Trophoblast cell (in vitro differentiated cells and primary cell): Measurements from ENCODE around the gene ZBTB44.
"Not testable (repeated sequence)": the region's sequence is repeated elsewhere in the genome, so short reads cannot be mapped to it uniquely, and the experiment has no call there.

Source experiments
- DNase-seq, 2 donors: peaks; one replicate each; pipeline ENCODE4 v3.0.0-alpha.2; 2016
- H2AFZ ChIP-seq: 2 replicates; pipeline ENCODE4 v1.6.1; 2013; ENCODE audit warnings: low read length, moderate library complexity, mild to moderate bottlenecking; ENCODE audit not compliant: insufficient read depth, poor library complexity
- H2AK5ac ChIP-seq: 2 replicates; pipeline ENCODE4 v1.6.1; 2013; ENCODE audit warnings: mild to moderate bottlenecking, low read length
- H2BK120ac ChIP-seq: 2 replicates; pipeline ENCODE4 v1.6.1; 2013; ENCODE audit warnings: low read length, mild to moderate bottlenecking, moderate library complexity; ENCODE audit not compliant: insufficient read depth, poor library complexity
- H2BK12ac ChIP-seq: 2 replicates; pipeline ENCODE4 v1.6.1; 2013; ENCODE audit warnings: mild to moderate bottlenecking, low read length, moderate library complexity
- H2BK5ac ChIP-seq: 2 replicates; pipeline ENCODE4 v1.6.1; 2013; ENCODE audit warnings: low read length, low read depth, moderate library complexity, mild to moderate bottlenecking; ENCODE audit not compliant: poor library complexity
- H3K14ac ChIP-seq: 2 replicates; pipeline ENCODE4 v1.6.1; 2013; ENCODE audit warnings: mild to moderate bottlenecking, low read length
- H3K18ac ChIP-seq: 2 replicates; pipeline ENCODE4 v1.6.1; 2013; ENCODE audit warnings: mild to moderate bottlenecking, low read length
- H3K23ac ChIP-seq: 2 replicates; pipeline ENCODE4 v1.6.1; 2013; ENCODE audit warnings: low read length
- H3K27ac ChIP-seq: 2 replicates; pipeline ENCODE4 v1.5.1; 2013; ENCODE audit warnings: low read depth, mild to moderate bottlenecking, inconsistent platforms, low read length, moderate library complexity
- H3K27me3 ChIP-seq: 2 replicates; pipeline ENCODE4 v1.6.1; 2013; ENCODE audit warnings: inconsistent platforms, mild to moderate bottlenecking, low read length, moderate library complexity; ENCODE audit not compliant: insufficient read depth
- H3K36me3 ChIP-seq, 2 experiments: 1 replicate in 1 of 2; 2 replicates in 1 of 2; pipeline ENCODE4 v1.6.1; 2013; ENCODE audit warnings: low read length in 2 of 2, mild to moderate bottlenecking in 2 of 2, moderate library complexity in 1 of 2; ENCODE audit not compliant: insufficient read depth in 2 of 2, control insufficient read depth in 1 of 2
- H3K4ac ChIP-seq: 2 replicates; pipeline ENCODE4 v1.6.1; 2013; ENCODE audit warnings: low read depth, mild to moderate bottlenecking, low read length, moderate library complexity
- H3K4me1 ChIP-seq, 2 experiments: 1 replicate in 1 of 2; 2 replicates in 1 of 2; pipeline ENCODE4 v1.6.1; 2013; ENCODE audit warnings: low read length in 2 of 2, mild to moderate bottlenecking in 2 of 2, moderate library complexity in 1 of 2; ENCODE audit not compliant: insufficient read depth in 2 of 2, control insufficient read depth in 1 of 2
- H3K4me2 ChIP-seq: 2 replicates; pipeline ENCODE4 v1.6.1; 2013; ENCODE audit warnings: inconsistent platforms, mild to moderate bottlenecking, low read length, moderate library complexity
- H3K4me3 ChIP-seq: 2 replicates; pipeline ENCODE4 v1.5.1; 2013; ENCODE audit warnings: mild to moderate bottlenecking, low read depth, low read length, inconsistent platforms
- H3K79me1 ChIP-seq: one replicate; pipeline ENCODE4 v1.6.1; 2013; ENCODE audit warnings: low read length
- H3K79me2 ChIP-seq: 2 replicates; pipeline ENCODE4 v1.6.1; 2013; ENCODE audit warnings: low read length, mild to moderate bottlenecking; ENCODE audit not compliant: control insufficient read depth, insufficient read depth, poor library complexity
- H3K9ac ChIP-seq: 2 replicates; pipeline ENCODE4 v1.6.1; 2013; ENCODE audit warnings: mild to moderate bottlenecking, low read length
- H3K9me3 ChIP-seq: 2 replicates; pipeline ENCODE4 v1.6.1; 2013; ENCODE audit warnings: low read depth, mild to moderate bottlenecking, control low read depth, inconsistent platforms, low read length; ENCODE audit not compliant: insufficient read depth
- H4K12ac ChIP-seq: 2 replicates; pipeline ENCODE4 v1.6.1; 2013; ENCODE audit warnings: low read depth, mild to moderate bottlenecking, low read length, moderate library complexity
- H4K8ac ChIP-seq: 2 replicates; pipeline ENCODE4 v1.6.1; 2013; ENCODE audit warnings: low read depth, mild to moderate bottlenecking, low read length, moderate library complexity
- H4K91ac ChIP-seq: one replicate; pipeline ENCODE4 v1.6.1; 2013; ENCODE audit warnings: low read depth, mild to moderate bottlenecking, low read length, moderate library complexity
- WGBS: extraction: QIAGEN DNeasy Blood & Tissue Kit; methylation state at CpG from one replicate; pipeline ENCODE4 v1.1.7; 2013; ENCODE audit warnings: missing lambda C conversion rate; ENCODE audit not compliant: insufficient read length, insufficient coverage; ENCODE audit errors: extremely low coverage; 5-methylcytosine and 5-hydroxymethylcytosine counted together

ZBTB44 gene

DNA sequence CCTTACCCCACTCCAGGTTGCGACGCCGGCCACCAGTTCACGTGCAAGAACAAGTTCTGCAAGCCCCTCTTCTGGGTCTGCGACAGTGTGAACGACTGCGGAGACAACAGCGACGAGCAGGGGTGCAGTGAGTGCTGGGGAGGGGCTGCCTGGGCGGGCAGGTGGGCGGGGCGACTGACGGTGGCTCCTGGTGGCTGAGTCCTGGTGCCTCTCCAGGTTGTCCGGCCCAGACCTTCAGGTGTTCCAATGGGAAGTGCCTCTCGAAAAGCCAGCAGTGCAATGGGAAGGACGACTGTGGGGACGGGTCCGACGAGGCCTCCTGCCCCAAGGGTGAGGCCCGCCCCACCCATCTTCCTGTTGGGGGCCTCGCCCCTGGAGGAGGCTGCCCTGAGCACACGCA is 116.4 kb downstream of the ZBTB44 start:
- WGBS, result no CpG with 5 or more reads among the region's 22 CpGs
- no peak overlapping the region for H3K9ac ChIP-seq
- H3K4ac ChIP-seq, result no peak overlapping the region
- H3K23ac ChIP-seq, result no peak overlapping the region
- no peak overlapping the region for H4K8ac ChIP-seq
- H2BK120ac ChIP-seq, result no peak overlapping the region
- peaks cover 3% of the 10 kb centered on the region for H3K9me3 ChIP-seq
- H4K12ac ChIP-seq, result no peak overlapping the region
- H3K14ac ChIP-seq, result no peak overlapping the region
- no peaks in the 10 kb centered on the region for H3K79me2 ChIP-seq
- H3K4me2 ChIP-seq, result no peak overlapping the region
- no peak overlapping the region for H3K4me3 ChIP-seq
- no peak overlapping the region for H2BK12ac ChIP-seq
- H2AFZ ChIP-seq, result no peak overlapping the region
- H4K91ac ChIP-seq, result no peak overlapping the region
- no peaks in the 10 kb centered on the region for H3K79me1 ChIP-seq
- no peak overlapping the region for H2BK5ac ChIP-seq
- peaks cover 0 to 3% of the 10 kb centered on the region in 2 experiments for H3K36me3 ChIP-seq
- H3K27ac ChIP-seq, result no peak overlapping the region
- H2AK5ac ChIP-seq, result no peak overlapping the region
- DNase-seq, result no peak
- H3K4me1 ChIP-seq, result no peaks in the 10 kb centered on the region
- H3K27me3 ChIP-seq, result no peaks in the 10 kb centered on the region
- H3K18ac ChIP-seq, result no peak overlapping the region

- peaks cover 0 to 3% of the 10 kb centered on the region in 2 experiments for H3K36me3 ChIP-seq
- no peak overlapping the region for H3K23ac ChIP-seq
- no peaks in the 10 kb centered on the region for H3K4me1 ChIP-seq
- H2AFZ ChIP-seq, result no peak overlapping the region
- H2BK120ac ChIP-seq, result no peak overlapping the region
- no peak overlapping the region for H3K18ac ChIP-seq
- no peak overlapping the region for H3K14ac ChIP-seq
- H3K79me1 ChIP-seq, result no peaks in the 10 kb centered on the region
- no peak overlapping the region for H4K8ac ChIP-seq
- H4K91ac ChIP-seq, result no peak overlapping the region
- H3K9ac ChIP-seq, result no peak overlapping the region
- WGBS, result no CpG with 5 or more reads among the region's 27 CpGs
- no peak overlapping the region for H3K4me3 ChIP-seq
- no peak overlapping the region for H3K4me2 ChIP-seq
- no peak overlapping the region for H3K4ac ChIP-seq
- no peak overlapping the region for H2BK12ac ChIP-seq
- H2AK5ac ChIP-seq, result no peak overlapping the region
- no peaks in the 10 kb centered on the region for H3K79me2 ChIP-seq
- H3K27me3 ChIP-seq, result no peaks in the 10 kb centered on the region
- no peak overlapping the region for H4K12ac ChIP-seq
- H2BK5ac ChIP-seq, result no peak overlapping the region
- DNase-seq, result peak; percentile 59 to 63
- no peak overlapping the region for H3K27ac ChIP-seq
- peaks cover 3% of the 10 kb centered on the region for H3K9me3 ChIP-seq
Observed at GRCh38 chr11:130197386-130198035, 117.2 kb downstream of the ZBTB44 start.

GRCh38 chr11:130194241-130195023 is 120.3 kb downstream of the ZBTB44 start:
- no peak overlapping the region for H3K4me2 ChIP-seq
- no CpG with 5 or more reads among the region's 21 CpGs for WGBS
- no peak overlapping the region for H4K8ac ChIP-seq

DNA sequence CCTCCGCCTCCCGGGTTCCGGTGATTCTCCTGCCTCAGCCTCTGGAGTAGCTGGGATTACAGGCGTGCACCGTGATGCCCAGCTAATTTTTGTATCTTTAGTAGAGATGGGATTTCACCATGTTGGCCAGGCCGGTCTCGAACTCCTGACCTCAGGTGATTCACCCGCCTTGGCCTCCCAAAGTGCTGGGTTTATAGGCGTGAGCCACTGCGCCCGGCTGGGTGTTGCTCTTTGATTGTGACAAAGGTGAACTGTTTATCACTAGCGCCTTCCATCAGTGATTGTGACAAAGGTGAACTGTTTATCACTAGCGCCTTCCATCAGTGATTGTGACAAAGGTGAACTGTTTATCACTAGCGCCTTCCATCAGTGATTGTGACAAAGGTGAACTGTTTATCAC is 121.2 kb downstream of the ZBTB44 start:
- not testable (repeated sequence) for H3K36me3 ChIP-seq, H3K4me2 ChIP-seq, H3K18ac ChIP-seq, H4K12ac ChIP-seq, H4K91ac ChIP-seq, H3K4ac ChIP-seq, H3K14ac ChIP-seq, H3K4me3 ChIP-seq, H3K9me3 ChIP-seq, DNase-seq, H3K27me3 ChIP-seq, H2BK12ac ChIP-seq, H2BK5ac ChIP-seq, H3K79me1 ChIP-seq, H3K79me2 ChIP-seq, H3K23ac ChIP-seq, H3K27ac ChIP-seq, H2BK120ac ChIP-seq, H4K8ac ChIP-seq, H2AFZ ChIP-seq, H2AK5ac ChIP-seq, H3K9ac ChIP-seq, H3K4me1 ChIP-seq
- WGBS, result no CpG with 5 or more reads among the region's 14 CpGs

More at GRCh38 chr11:130194241-130195023, 120.3 kb downstream of the ZBTB44 start:
- no peak overlapping the region for H3K14ac ChIP-seq
- no peak overlapping the region for H2AK5ac ChIP-seq
- no peak overlapping the region for H4K12ac ChIP-seq
- H2AFZ ChIP-seq, result no peak overlapping the region
- H3K4me1 ChIP-seq, result no peaks in the 10 kb centered on the region
- no peaks in the 10 kb centered on the region for H3K79me2 ChIP-seq
- no peak overlapping the region for H2BK12ac ChIP-seq
- H3K4ac ChIP-seq, result no peak overlapping the region
- no peaks in the 10 kb centered on the region for H3K9me3 ChIP-seq
- H2BK120ac ChIP-seq, result no peak overlapping the region
- no peak overlapping the region for H3K18ac ChIP-seq
- H3K4me3 ChIP-seq, result no peak overlapping the region
- H3K36me3 ChIP-seq, result no peaks in the 10 kb centered on the region
- no peak overlapping the region for H3K27ac ChIP-seq
- no peak overlapping the region for H3K23ac ChIP-seq
- H4K91ac ChIP-seq, result no peak overlapping the region
- no peaks in the 10 kb centered on the region for H3K79me1 ChIP-seq
- H3K9ac ChIP-seq, result no peak overlapping the region
- no peak for DNase-seq
- no peak overlapping the region for H2BK5ac ChIP-seq
- H3K27me3 ChIP-seq, result no peaks in the 10 kb centered on the region
